Keratinocyte (primary cell): ENCODE results near the gene CEP120. TPM values are rescaled to one million over a fixed set of nuclear protein-coding genes. Genes with fewer than 3 reads are reported as not detected.

Source experiments
- DNase-seq: peaks from one replicate; pipeline ENCODE4 v3.0.0-alpha.2; 2011; ENCODE audit warnings: low read depth, missing footprints, low spot score
- FAIRE-seq: peaks from 2 replicates; lab custom pipeline; 2011; peaks lifted over from hg19 to GRCh38; lab: Jason Lieb, UNC
- H2AFZ ChIP-seq: 2 replicates; pipeline ENCODE4 v1.6.0; 2012; ENCODE audit warnings: low read length, control low read depth, inconsistent platforms; ENCODE audit not compliant: control insufficient read depth
- H3K27ac ChIP-seq: 2 replicates; pipeline ENCODE4 v1.5.1; 2011; ENCODE audit warnings: low read length; ENCODE audit not compliant: control insufficient read depth, insufficient read depth
- H3K27me3 ChIP-seq: 3 replicates; pipeline ENCODE4 v1.6.0; 2011; ENCODE audit warnings: low read length; ENCODE audit not compliant: control insufficient read depth, insufficient read depth; ENCODE audit errors: extremely low read depth
- H3K36me3 ChIP-seq, 2 experiments: 2 replicates in 1 of 2; 3 replicates in 1 of 2; pipeline ENCODE4 v1.5.1; 2011; ENCODE audit warnings: low read length in 2 of 2, mild to moderate bottlenecking in 1 of 2; ENCODE audit not compliant: control insufficient read depth in 2 of 2, insufficient read depth in 2 of 2; ENCODE audit errors: extremely low read depth in 1 of 2
- H3K4me1 ChIP-seq: 3 replicates; pipeline ENCODE4 v1.5.1; 2011; ENCODE audit warnings: low read length; ENCODE audit not compliant: control insufficient read depth, insufficient read depth; ENCODE audit errors: extremely low read depth
- H3K4me2 ChIP-seq: 3 replicates; pipeline ENCODE4 v1.6.0; 2011; ENCODE audit warnings: low read depth, low read length; ENCODE audit not compliant: control insufficient read depth, insufficient read depth; ENCODE audit errors: extremely low read depth
- H3K4me3 ChIP-seq, 3 experiments: fragments of 200-600 bp in 1 of 3; sonication (generic) in 1 of 3; 2 replicates in 2 of 3; 3 replicates in 1 of 3; pipeline ENCODE4 v1.5.1; 2011 to 2016; ENCODE audit warnings: low read length in 3 of 3, mild to moderate bottlenecking in 3 of 3, control low read depth in 2 of 3, inconsistent platforms in 1 of 3, low read depth in 1 of 3, mixed read lengths in 1 of 3, mixed run types in 1 of 3, moderate library complexity in 1 of 3; ENCODE audit not compliant: control insufficient read depth in 2 of 3, insufficient read depth in 2 of 3; ENCODE audit errors: extremely low read depth in 1 of 3
- H3K79me2 ChIP-seq: 2 replicates; pipeline ENCODE4 v1.6.0; 2012; ENCODE audit warnings: low read length; ENCODE audit not compliant: control insufficient read depth, insufficient read depth
- H3K9ac ChIP-seq: 3 replicates; pipeline ENCODE4 v1.6.0; 2011; ENCODE audit warnings: low read length; ENCODE audit not compliant: control insufficient read depth, insufficient read depth; ENCODE audit errors: extremely low read depth
- H3K9me1 ChIP-seq: 3 replicates; pipeline ENCODE4 v1.6.0; 2011; ENCODE audit warnings: low read length; ENCODE audit not compliant: control insufficient read depth, insufficient read depth; ENCODE audit errors: extremely low read depth
- H3K9me3 ChIP-seq: 2 replicates; pipeline ENCODE4 v1.5.1; 2012; ENCODE audit warnings: low read depth, low read length; ENCODE audit not compliant: control insufficient read depth
- H4K20me1 ChIP-seq: 3 replicates; pipeline ENCODE4 v1.6.0; 2011; ENCODE audit warnings: low read length; ENCODE audit not compliant: control insufficient read depth, insufficient read depth; ENCODE audit errors: extremely low read depth
- CTCF ChIP-seq, 3 experiments: IDR thresholded peaks in 1 of 3; conservative IDR thresholded peaks in 1 of 3; optimal IDR thresholded peaks in 1 of 3; 2 replicates in 2 of 3; 3 replicates in 1 of 3; pipeline versions ENCODE3 to v1.5.1; 2011; ENCODE audit warnings: low read length in 3 of 3, mild to moderate bottlenecking in 3 of 3, moderate library complexity in 2 of 3, control low read depth in 1 of 3, inconsistent platforms in 1 of 3; ENCODE audit not compliant: insufficient read depth in 2 of 3; ENCODE audit errors: extremely low read depth in 1 of 3
- EZH2 ChIP-seq: IDR thresholded peaks from one replicate; pipeline ENCODE4 v1.6.1; 2012; ENCODE audit warnings: inconsistent platforms, mild to moderate bottlenecking, low read length, moderate library complexity
- dilution Hi-C: fragments of 300-500 bp; cut with MboI; formaldehyde crosslinking; loops from one replicate; pipeline ENCODE4 v1.7.0; 2020; ENCODE audit warnings: low sequenced_read_pairs; ENCODE audit not compliant: extremely low pct_ligation_motif_present
- polyA plus RNA-seq, 5 experiments: library from polyadenylated mRNA; depleted of rRNA in 3 of 5; stranded (reverse) in 3 of 5; stranded (forward) in 1 of 5; unstranded in 1 of 5; fragments of >200 nt; gene quantifications; 1 replicate in 1 of 5; 2 replicates in 3 of 5; 3 replicates in 1 of 5; pipeline versions ENCODE4 v1.2.1 to v1.2.3, GENCODE V29; 2011 to 2012; ENCODE audit warnings: missing spikeins in 2 of 5, low read depth in 1 of 5, low replicate concordance in 1 of 5

The CEP120 gene
- polyA plus RNA-seq, 1 donor (not counting 4 experiments of a cell fraction or from before 2014, with no cell fraction given), result 11.7 TPM

- no peak for FAIRE-seq
- TF ChIP-seq CTCF (optimal IDR thresholded peaks at IDR 0.05 in 1 of 3, IDR thresholded peaks at IDR 0.05 in 1 of 3, conservative IDR thresholded peaks at IDR 0.05 in 1 of 3; ENCODE audit: extremely low read depth in 1 of 3, insufficient read depth in 2 of 3, low read length in 3 of 3) (no peak), EZH2 (no peak)
Measured at GRCh38 chr5:123452401-123452800, 29.2 kb upstream of the CEP120 start.

GRCh38 chr5:123451047-123451446 is 27.8 kb upstream of the CEP120 start:
- FAIRE-seq (no peak), DNase-seq (no peak)
- Histone ChIP-seq H3K4me1 (peaks cover 26% of the 10 kb centered on the region), H4K20me1 (no peaks in the 10 kb centered on the region), H3K27ac (no peak overlapping the region), H3K4me3 (no peak overlapping the region), H3K9me1 (no peaks in the 10 kb centered on the region), H3K79me2 (no peaks in the 10 kb centered on the region), H3K9me3 (no peaks in the 10 kb centered on the region), H3K36me3 (no peaks in the 10 kb centered on the region), H2AFZ (no peak overlapping the region), H3K9ac (no peak overlapping the region), H3K4me2 (no peak overlapping the region), H3K27me3 (no peaks in the 10 kb centered on the region)
- dilution Hi-C loops, result no loop called here
- no peak for TF ChIP-seq EZH2
- TF ChIP-seq CTCF (optimal IDR thresholded peaks at IDR 0.05 in 1 of 3, IDR thresholded peaks at IDR 0.05 in 1 of 3, conservative IDR thresholded peaks at IDR 0.05 in 1 of 3; ENCODE audit: extremely low read depth in 1 of 3, insufficient read depth in 2 of 3, low read length in 3 of 3), result no peak

More at GRCh38 chr5:123452401-123452800, 29.2 kb upstream of the CEP120 start:
- Histone ChIP-seq H2AFZ (no peak overlapping the region), H3K4me1 (peaks cover 26% of the 10 kb centered on the region), H3K4me2 (no peak overlapping the region), H3K79me2 (no peaks in the 10 kb centered on the region), H3K9me3 (no peaks in the 10 kb centered on the region), H3K4me3 (no peak overlapping the region), H3K27ac (no peak overlapping the region), H3K9ac (no peak overlapping the region), H3K27me3 (no peaks in the 10 kb centered on the region), H3K36me3 (no peaks in the 10 kb centered on the region), H3K9me1 (no peaks in the 10 kb centered on the region), H4K20me1 (no peaks in the 10 kb centered on the region)
- DNase-seq, result no peak
- dilution Hi-C loops, result no loop called here
